ENCODE measurements around the gene STX3. TPM values are rescaled to one million over a fixed set of nuclear protein-coding genes. Genes with fewer than 3 reads are reported as not detected.

The STX3 gene
- total RNA-seq, 5 donors from 2014 or later (not counting 1 experiment from before 2014, with no cell fraction given) = 8.9 to 13.3 (median 11.4) TPM

GRCh38 chr11:59802639-59803176, 47.5 kb downstream of the STX3 start:
- Mint-ChIP-seq H3K4me3 (no peak overlapping the region), H3K36me3 (peaks cover 20% of the 10 kb centered on the region), H3K27me3 (no peaks in the 10 kb centered on the region), H3K4me1 (peaks cover 0 to 7% (median 0%) of the 10 kb centered on the region in 3 donors), H3K27ac (no peak overlapping the region), H3K9me3 (no peaks in the 10 kb centered on the region)
- WGBS (ENCODE audit: insufficient coverage) = no CpG with 5 or more reads among the region's 4 CpGs
- ChIA-PET POLR2A (no interaction called here), CTCF (interaction anchor here (1.7 to 3.1 kb wide), 2 partner anchors 48 kb away, joined by 22 to 28 read pairs; partner anchors contain the start of gene STX3 (in 2 of the 2))
- Histone ChIP-seq H3K4me3 (ENCODE audit: control insufficient read depth in 1 of 2, extremely low read depth in 1 of 2, low read length in 1 of 2) (no peak overlapping the region), H3K27me3 (replicated peaks in 1 of 2; ENCODE audit: control insufficient read depth in 2 of 2, extremely low read depth in 1 of 2, insufficient read depth in 2 of 2, low read length in 1 of 2) (no peaks in the 10 kb centered on the region), H3K9me3 (no peaks in the 10 kb centered on the region), H3K4me1 (ENCODE audit: control insufficient read depth in 1 of 2, extremely low read depth in 1 of 2, insufficient read depth in 2 of 2, low read length in 2 of 2) (no peaks in the 10 kb centered on the region), H3K36me3 (ENCODE audit: control insufficient read depth in 2 of 2, extremely low read depth in 1 of 2, insufficient read depth in 1 of 2, low read length in 1 of 2) (peaks cover 0 to 32% of the 10 kb centered on the region in 2 donors), H3K27ac (ENCODE audit: low read length) (no peak overlapping the region)
- peak; percentile 66 to 83 (median 73) for ATAC-seq (replicated peaks in 1 of 4)
- DNase-seq = peak in 23 of 35 experiments; percentile 5 to 81 (median 26)

- no peaks in the 10 kb centered on the region for H3K9me3 Mint-ChIP-seq
- no peak for ATAC-seq (replicated peaks in 1 of 4)
- H3K36me3 Mint-ChIP-seq = peaks cover 19% of the 10 kb centered on the region
- peaks cover 4 to 7% (median 5%) of the 10 kb centered on the region in 3 donors for H3K4me1 Mint-ChIP-seq
- Histone ChIP-seq H3K9me3 (no peaks in the 10 kb centered on the region), H3K36me3 (ENCODE audit: control insufficient read depth in 2 of 2, extremely low read depth in 1 of 2, insufficient read depth in 1 of 2, low read length in 1 of 2) (peaks cover 0 to 41% of the 10 kb centered on the region in 2 donors), H3K4me3 (ENCODE audit: control insufficient read depth in 1 of 2, extremely low read depth in 1 of 2, low read length in 1 of 2) (no peak overlapping the region), H3K27ac (ENCODE audit: low read length) (no peak overlapping the region), H3K4me1 (ENCODE audit: control insufficient read depth in 1 of 2, extremely low read depth in 1 of 2, insufficient read depth in 2 of 2, low read length in 2 of 2) (no peaks in the 10 kb centered on the region), H3K27me3 (replicated peaks in 1 of 2; ENCODE audit: control insufficient read depth in 2 of 2, extremely low read depth in 1 of 2, insufficient read depth in 2 of 2, low read length in 1 of 2) (no peaks in the 10 kb centered on the region)
- DNase-seq = no peak
- POLR2A ChIA-PET = no interaction called here
- H3K4me3 Mint-ChIP-seq = no peak overlapping the region
- WGBS (ENCODE audit: insufficient coverage) = no CpG with 5 or more reads among the region's 2 CpGs
- H3K27me3 Mint-ChIP-seq = no peaks in the 10 kb centered on the region
- CTCF ChIA-PET = interaction anchor here (0.6 to 1.5 kb wide), 3 partner anchors 23 to 48 kb away, joined by 3 to 8 read pairs (median 6); no protein-coding TSS in a partner anchor
- H3K27ac Mint-ChIP-seq = no peak overlapping the region
Measured at GRCh38 chr11:59804061-59804460, 48.9 kb downstream of the STX3 start.

- Mint-ChIP-seq H3K9me3 (peaks cover 0 to 4% (median 3%) of the 10 kb centered on the region in 3 donors), H3K4me1 (peaks cover 21 to 25% (median 24%) of the 10 kb centered on the region in 3 donors), H3K36me3 (peaks cover 19% of the 10 kb centered on the region), H3K27me3 (no peaks in the 10 kb centered on the region), H3K4me3 (no peak overlapping the region), H3K27ac (peak overlapping the region in 1 of 2 donors; percentile 12)
- ATAC-seq (replicated peaks in 1 of 4) (no peak), DNase-seq (no peak)
- ChIA-PET POLR2A (interaction anchor here in 1 of 2 donors (0.6 kb wide), 1 partner anchor 9 kb away, joined by 3 read pairs; no protein-coding TSS in a partner anchor), CTCF (interaction anchor here in 1 of 2 donors (2.0 kb wide), 1 partner anchor 138 kb away, joined by 9 read pairs; the partner anchor contains the start of gene PATL1)
- no peak overlapping the region for H3K4me3 ChIP-seq (ENCODE audit: control insufficient read depth in 1 of 2, extremely low read depth in 1 of 2, low read length in 1 of 2)
- H3K27ac ChIP-seq (ENCODE audit: low read length) = no peak overlapping the region
- no peaks in the 10 kb centered on the region for H3K9me3 ChIP-seq
- peaks cover 0 to 41% of the 10 kb centered on the region in 2 donors for H3K36me3 ChIP-seq (ENCODE audit: control insufficient read depth in 2 of 2, extremely low read depth in 1 of 2, insufficient read depth in 1 of 2, low read length in 1 of 2)
- no peaks in the 10 kb centered on the region for H3K27me3 ChIP-seq (replicated peaks in 1 of 2; ENCODE audit: control insufficient read depth in 2 of 2, extremely low read depth in 1 of 2, insufficient read depth in 2 of 2, low read length in 1 of 2)
- WGBS (ENCODE audit: insufficient coverage) = no CpG with 5 or more reads among the region's 1 CpG
- H3K4me1 ChIP-seq (ENCODE audit: control insufficient read depth in 1 of 2, extremely low read depth in 1 of 2, insufficient read depth in 2 of 2, low read length in 2 of 2) = peaks cover 6 to 16% of the 10 kb centered on the region in 2 experiments
Measured at GRCh38 chr11:59807047-59807610, 52.0 kb downstream of the STX3 start.

- Mint-ChIP-seq H3K27me3 (no peaks in the 10 kb centered on the region), H3K36me3 (peaks cover 14% of the 10 kb centered on the region), H3K9me3 (peaks cover 0 to 4% (median 3%) of the 10 kb centered on the region in 3 donors), H3K27ac (peak within 1 kb of the TSS; percentile 78 to 91), H3K4me3 (peak within 1 kb of the TSS; percentile 89 to 92 (median 89)), H3K4me1 (peaks cover 24 to 29% (median 24%) of the 10 kb centered on the region in 3 donors)
- Histone ChIP-seq H3K4me3 (ENCODE audit: control insufficient read depth in 1 of 2, extremely low read depth in 1 of 2, low read length in 1 of 2) (peak within 1 kb of the TSS; percentile 73 to 91), H3K27me3 (replicated peaks in 1 of 2; ENCODE audit: control insufficient read depth in 2 of 2, extremely low read depth in 1 of 2, insufficient read depth in 2 of 2, low read length in 1 of 2) (no peaks in the 10 kb centered on the region), H3K9me3 (no peaks in the 10 kb centered on the region), H3K4me1 (ENCODE audit: control insufficient read depth in 1 of 2, extremely low read depth in 1 of 2, insufficient read depth in 2 of 2, low read length in 2 of 2) (peaks cover 6 to 16% of the 10 kb centered on the region in 2 experiments), H3K36me3 (ENCODE audit: control insufficient read depth in 2 of 2, extremely low read depth in 1 of 2, insufficient read depth in 1 of 2, low read length in 1 of 2) (peaks cover 0 to 31% of the 10 kb centered on the region in 2 donors), H3K27ac (ENCODE audit: low read length) (peak within 1 kb of the TSS; percentile 63)
- CTCF ChIA-PET = interaction anchor here (0.6 to 1.8 kb wide), 4 partner anchors 56 to 141 kb away, joined by 3 to 17 read pairs (median 12); partner anchors contain the start of genes PATL1 (in 1 of the 2) and STX3 (in 1 of the 2)
- WGBS (ENCODE audit: insufficient coverage) = under 1% methylated on average over 46 of the region's 54 CpGs
- peak; percentile 99 for ATAC-seq (replicated peaks in 1 of 4)
- peak; percentile 78 to 94 (median 86) for DNase-seq
- POLR2A ChIA-PET = interaction anchor here in 1 of 2 donors (1.8 kb wide), 1 partner anchor 142 kb away, joined by 4 read pairs; the partner anchor contains the start of gene PATL1
Measured at GRCh38 chr11:59810189-59810910, 55.2 kb downstream of the STX3 start, which contains the start of gene MRPL16. Gene MRPL16 (minus strand): TSS chr11:59810778. CDS start chr11:59810658, 120 bp downstream.

- H3K36me3 ChIP-seq (ENCODE audit: control insufficient read depth in 2 of 2, extremely low read depth in 1 of 2, insufficient read depth in 1 of 2, low read length in 1 of 2) = peaks cover 0 to 27% of the 10 kb centered on the region in 2 donors
- peak overlapping the region; percentile 89 to 92 (median 89) for H3K4me3 Mint-ChIP-seq
- peaks cover 24 to 29% (median 24%) of the 10 kb centered on the region in 3 donors for H3K4me1 Mint-ChIP-seq
- no peaks in the 10 kb centered on the region for H3K27me3 ChIP-seq (replicated peaks in 1 of 2; ENCODE audit: control insufficient read depth in 2 of 2, extremely low read depth in 1 of 2, insufficient read depth in 2 of 2, low read length in 1 of 2)
- H3K27ac ChIP-seq (ENCODE audit: low read length) = peak overlapping the region; percentile 63
- peak overlapping the region; percentile 73 to 91 for H3K4me3 ChIP-seq (ENCODE audit: control insufficient read depth in 1 of 2, extremely low read depth in 1 of 2, low read length in 1 of 2)
- ATAC-seq (replicated peaks in 1 of 4) (no peak), DNase-seq (no peak)
- H3K36me3 Mint-ChIP-seq = peaks cover 14% of the 10 kb centered on the region
- peak overlapping the region; percentile 78 to 91 for H3K27ac Mint-ChIP-seq
- H3K27me3 Mint-ChIP-seq = no peaks in the 10 kb centered on the region
- H3K9me3 ChIP-seq = no peaks in the 10 kb centered on the region
- peaks cover 0 to 4% (median 3%) of the 10 kb centered on the region in 3 donors for H3K9me3 Mint-ChIP-seq
- H3K4me1 ChIP-seq (ENCODE audit: control insufficient read depth in 1 of 2, extremely low read depth in 1 of 2, insufficient read depth in 2 of 2, low read length in 2 of 2) = peaks cover 6 to 16% of the 10 kb centered on the region in 2 experiments
- CTCF ChIA-PET = interaction anchor here in 1 of 2 donors (1.3 to 1.8 kb wide), 2 partner anchors 56 to 142 kb away, joined by 16 to 17 read pairs; partner anchors contain the start of genes PATL1 and STX3
- POLR2A ChIA-PET = no interaction called here
- WGBS (ENCODE audit: insufficient coverage) = 46% methylated on average over 4 of the region's 8 CpGs
Measured at GRCh38 chr11:59810911-59811259, 55.7 kb downstream of the STX3 start.

GRCh38 chr11:59812220-59812619, 57.0 kb downstream of the STX3 start:
- DNase-seq (no peak), ATAC-seq (replicated peaks in 1 of 4) (no peak)
- Mint-ChIP-seq H3K4me1 (peaks cover 17 to 29% (median 24%) of the 10 kb centered on the region in 3 donors), H3K36me3 (peaks cover 3% of the 10 kb centered on the region), H3K9me3 (peaks cover 0 to 4% (median 3%) of the 10 kb centered on the region in 3 donors), H3K27me3 (no peaks in the 10 kb centered on the region), H3K27ac (no peak overlapping the region), H3K4me3 (no peak overlapping the region)
- Histone ChIP-seq H3K4me1 (ENCODE audit: control insufficient read depth in 1 of 2, extremely low read depth in 1 of 2, insufficient read depth in 2 of 2, low read length in 2 of 2) (peaks cover 6 to 16% of the 10 kb centered on the region in 2 experiments), H3K4me3 (ENCODE audit: control insufficient read depth in 1 of 2, extremely low read depth in 1 of 2, low read length in 1 of 2) (no peak overlapping the region), H3K9me3 (no peaks in the 10 kb centered on the region), H3K36me3 (ENCODE audit: control insufficient read depth in 2 of 2, extremely low read depth in 1 of 2, insufficient read depth in 1 of 2, low read length in 1 of 2) (peaks cover 0 to 13% of the 10 kb centered on the region in 2 donors), H3K27me3 (replicated peaks in 1 of 2; ENCODE audit: control insufficient read depth in 2 of 2, extremely low read depth in 1 of 2, insufficient read depth in 2 of 2, low read length in 1 of 2) (no peaks in the 10 kb centered on the region), H3K27ac (ENCODE audit: low read length) (no peak overlapping the region)
- 86% methylated on average over 1 of the region's 2 CpGs for WGBS (ENCODE audit: insufficient coverage)
- CTCF ChIA-PET = no interaction called here
- POLR2A ChIA-PET = no interaction called here
